Hippocampal formation (tissue), 2 donors: ENCODE data around the gene RNU6-9.
"Not testable (repeated sequence)": the region's sequence is repeated elsewhere in the genome, so short reads cannot be mapped to it uniquely, and the experiment has no call there.

Experiments used
- DNase-seq, 2 donors: peaks; one replicate each; lab custom pipeline; 2025; lab: John Stamatoyannopoulos, UW

RNU6-9 gene

DNA sequence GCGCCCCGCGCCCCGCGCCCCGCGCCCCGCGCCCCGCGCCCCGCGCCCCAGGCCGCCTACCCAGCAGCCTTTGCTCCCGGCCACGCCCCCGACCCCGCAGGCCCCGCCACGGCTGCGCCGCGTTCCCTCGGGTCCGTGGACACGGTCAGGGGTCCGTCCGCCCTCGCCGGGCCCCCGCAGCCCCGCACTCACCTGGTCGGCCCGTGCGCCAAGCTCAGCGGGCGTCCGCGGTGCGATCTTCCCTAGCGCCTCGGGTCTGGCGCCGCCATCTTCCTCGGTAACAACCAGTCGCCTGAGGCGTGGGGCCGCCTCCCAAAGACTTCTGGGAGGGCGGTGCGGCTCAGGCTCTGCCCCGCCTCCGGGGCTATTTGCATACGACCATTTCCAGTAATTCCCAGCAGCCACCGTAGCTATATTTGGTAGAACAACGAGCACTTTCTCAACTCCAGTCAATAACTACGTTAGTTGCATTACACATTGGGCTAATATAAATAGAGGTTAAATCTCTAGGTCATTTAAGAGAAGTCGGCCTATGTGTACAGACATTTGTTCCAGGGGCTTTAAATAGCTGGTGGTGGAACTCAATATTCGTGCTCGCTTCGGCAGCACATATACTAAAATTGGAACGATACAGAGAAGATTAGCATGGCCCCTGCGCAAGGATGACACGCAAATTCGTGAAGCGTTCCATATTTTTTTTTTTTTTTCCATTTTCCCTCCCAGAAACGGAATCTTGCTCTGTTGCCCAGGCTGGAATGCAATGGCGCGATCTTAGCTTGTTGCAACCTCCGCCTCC is at the start of gene RNU6-9, which contains the start of gene MED16:
RNU6-9 (plus strand) TSS at position 591 of the 796 bp plus-strand sequence.
MED16 (minus strand) TSS at position 294 of the 796 bp plus-strand sequence. CDS start 2,056 bp downstream, outside the sequence.
- peak; percentile 78 to 94 for DNase-seq

GRCh38 chr19:843836-844545 is 49.3 kb upstream of the RNU6-9 start:
- no peak for DNase-seq

GRCh38 chr19:844546-844971 is 48.7 kb upstream of the RNU6-9 start:
- DNase-seq = no peak

- DNase-seq = no peak
These were observed 47.4 kb upstream of the RNU6-9 start for GRCh38 chr19:845707-846521.

DNA sequence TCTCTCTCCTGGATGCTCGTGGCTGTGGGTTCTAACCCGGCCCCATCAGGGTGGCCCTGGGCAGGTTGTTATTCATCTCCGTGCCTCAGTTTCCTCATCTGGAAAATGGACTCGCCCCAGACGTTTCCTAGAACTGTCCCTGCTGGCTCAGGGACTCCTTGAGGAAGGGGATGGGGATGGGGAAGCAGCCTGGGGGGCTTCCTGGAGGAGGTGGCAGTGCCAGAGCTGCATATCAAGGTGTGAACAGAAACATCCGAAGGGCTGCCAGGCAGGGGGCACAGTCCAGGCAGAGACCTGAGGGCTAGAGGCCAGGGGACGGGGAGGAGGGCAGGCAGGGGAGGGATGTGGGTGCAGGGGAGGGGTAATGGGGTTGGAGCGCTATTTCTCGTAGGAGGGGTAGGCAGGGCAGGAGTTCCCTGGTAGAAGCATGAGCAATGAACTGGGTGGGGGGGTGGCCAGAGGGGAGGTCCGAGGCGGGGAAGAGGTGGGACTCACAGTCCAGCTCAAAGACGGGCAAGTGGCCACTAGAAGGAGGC is 44.8 kb upstream of the RNU6-9 start:
- DNase-seq = no peak

DNA sequence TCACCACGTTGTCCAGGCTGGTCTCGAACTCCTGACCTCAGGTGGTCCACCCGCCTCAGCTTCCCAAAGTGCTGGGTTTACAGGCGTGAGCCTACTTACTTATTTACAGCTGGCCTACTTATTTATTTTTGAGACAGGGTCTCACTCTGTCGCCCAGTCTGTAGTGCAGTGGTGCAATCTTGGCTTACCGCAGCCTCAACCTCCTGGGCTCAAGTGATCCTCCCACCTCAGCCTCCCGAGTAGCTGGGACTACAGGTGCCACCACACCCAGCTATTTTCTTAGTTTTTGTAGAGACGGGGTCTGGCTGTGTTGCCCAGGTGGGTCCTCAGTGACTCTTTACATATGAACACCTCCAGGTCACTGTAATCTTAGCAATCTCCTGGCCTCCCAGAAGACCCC is 44.1 kb upstream of the RNU6-9 start:
- not testable (repeated sequence) for DNase-seq

GRCh38 chr19:850221-850978 is 42.9 kb upstream of the RNU6-9 start:
- no peak for DNase-seq

DNA sequence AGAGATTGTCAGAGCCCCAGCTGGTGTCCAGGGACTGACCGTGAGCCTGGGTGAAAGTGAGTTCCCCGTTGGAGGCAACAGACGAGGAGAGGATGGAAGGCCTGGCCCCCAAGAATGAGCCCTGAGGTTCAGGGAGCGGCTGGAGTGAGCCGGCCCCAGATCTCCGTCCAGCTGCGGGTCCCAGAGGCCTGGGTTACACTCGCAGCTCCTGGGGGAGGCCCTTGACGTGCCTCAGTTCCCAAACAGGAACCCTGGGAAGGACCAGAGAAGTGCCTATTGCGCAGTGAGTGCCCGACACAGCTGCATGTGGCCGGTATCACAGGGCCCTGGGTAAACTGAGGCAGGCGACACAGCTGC is 42.3 kb upstream of the RNU6-9 start:
- no peak for DNase-seq

DNA sequence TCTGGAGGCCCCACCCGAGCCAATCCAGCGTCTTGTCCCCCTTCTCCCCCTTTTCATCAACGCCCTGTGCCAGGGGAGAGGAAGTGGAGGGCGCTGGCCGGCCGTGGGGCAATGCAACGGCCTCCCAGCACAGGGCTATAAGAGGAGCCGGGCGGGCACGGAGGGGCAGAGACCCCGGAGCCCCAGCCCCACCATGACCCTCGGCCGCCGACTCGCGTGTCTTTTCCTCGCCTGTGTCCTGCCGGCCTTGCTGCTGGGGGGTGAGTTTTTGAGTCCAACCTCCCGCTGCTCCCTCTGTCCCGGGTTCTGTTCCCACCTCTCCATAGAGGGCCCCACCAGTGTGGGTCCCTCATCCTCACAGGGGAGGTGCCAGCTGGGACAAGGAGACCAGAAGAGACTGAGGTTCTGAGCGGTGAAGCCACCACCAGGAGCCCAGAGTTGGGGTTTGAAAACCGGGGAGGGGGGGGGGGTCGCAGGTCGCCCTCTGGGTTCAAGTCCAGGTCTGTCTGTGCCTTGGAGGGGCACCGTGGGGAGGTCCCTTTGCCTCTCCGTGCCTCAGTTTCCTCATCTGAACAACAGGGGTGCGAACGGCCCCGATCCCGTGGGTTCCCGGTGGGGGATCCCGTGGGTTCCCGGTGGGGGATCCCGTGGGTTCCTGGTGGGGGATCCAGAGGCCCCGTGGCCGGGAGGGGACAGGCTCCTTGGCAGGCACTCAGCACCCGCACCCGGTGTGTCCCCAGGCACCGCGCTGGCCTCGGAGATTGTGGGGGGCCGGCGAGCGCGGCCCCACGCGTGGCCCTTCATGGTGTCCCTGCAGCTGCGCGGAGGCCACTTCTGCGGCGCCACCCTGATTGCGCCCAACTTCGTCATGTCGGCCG is 40.9 kb upstream of the RNU6-9 start, which contains the start of gene ELANE:
ELANE (plus strand) TSS at position 168 of the 878 bp plus-strand sequence; CDS start at position 194, 26 bp downstream.
- DNase-seq = no peak

- no peak for DNase-seq
These were observed 40.2 kb upstream of the RNU6-9 start for GRCh38 chr19:853014-853585.

GRCh38 chr19:853614-854220 is 39.6 kb upstream of the RNU6-9 start:
- not testable (repeated sequence) for DNase-seq

DNA sequence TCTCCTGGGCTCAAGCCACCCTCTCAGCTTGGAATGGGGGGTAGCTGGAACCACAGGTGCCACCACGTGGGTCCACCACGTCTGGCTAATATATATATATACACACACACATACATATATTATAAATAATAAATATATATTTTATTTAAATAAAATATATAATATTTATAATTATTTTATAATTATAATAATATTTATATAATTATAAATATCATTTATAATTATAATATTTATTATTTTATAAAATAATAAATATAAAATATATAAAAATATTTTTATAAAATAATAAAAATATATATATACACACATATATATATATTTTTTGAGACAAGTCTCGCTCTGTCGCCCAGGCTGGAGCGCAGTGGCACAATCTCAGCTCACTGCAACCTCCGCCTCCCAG is 38.7 kb upstream of the RNU6-9 start:
- DNase-seq = no peak

DNA sequence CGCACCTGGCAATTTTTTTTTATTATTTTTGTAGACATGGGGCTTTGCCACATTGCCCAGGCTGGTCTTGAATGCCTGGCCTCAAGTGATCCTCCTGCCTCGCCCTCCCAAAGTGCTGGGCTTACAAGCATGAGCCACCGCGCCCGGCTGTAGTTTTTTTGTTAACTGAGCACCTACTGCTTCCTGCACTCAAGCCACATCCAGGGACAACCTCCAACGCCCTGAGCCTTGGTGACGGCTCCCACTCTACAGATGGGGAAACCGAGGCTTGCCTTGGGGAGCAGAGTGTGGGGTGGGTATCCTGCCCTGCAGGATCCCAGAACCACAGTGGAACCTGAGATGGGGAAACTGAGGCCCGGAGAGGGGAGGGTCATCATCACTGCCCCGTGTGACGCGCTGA is 38.1 kb upstream of the RNU6-9 start:
- no peak for DNase-seq

DNA sequence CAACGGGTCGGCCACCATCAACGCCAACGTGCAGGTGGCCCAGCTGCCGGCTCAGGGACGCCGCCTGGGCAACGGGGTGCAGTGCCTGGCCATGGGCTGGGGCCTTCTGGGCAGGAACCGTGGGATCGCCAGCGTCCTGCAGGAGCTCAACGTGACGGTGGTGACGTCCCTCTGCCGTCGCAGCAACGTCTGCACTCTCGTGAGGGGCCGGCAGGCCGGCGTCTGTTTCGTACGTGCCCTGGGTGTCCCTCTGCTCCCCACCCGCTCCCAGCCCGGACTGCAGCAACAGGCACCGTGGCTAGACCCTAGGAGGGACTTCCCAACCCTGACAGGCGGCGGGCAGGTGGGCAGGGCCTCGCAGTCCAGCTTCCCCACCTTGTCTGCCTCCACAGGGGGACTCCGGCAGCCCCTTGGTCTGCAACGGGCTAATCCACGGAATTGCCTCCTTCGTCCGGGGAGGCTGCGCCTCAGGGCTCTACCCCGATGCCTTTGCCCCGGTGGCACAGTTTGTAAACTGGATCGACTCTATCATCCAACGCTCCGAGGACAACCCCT is 37.6 kb upstream of the RNU6-9 start:
- no peak for DNase-seq

- DNase-seq = no peak
These were observed 35.0 kb upstream of the RNU6-9 start for GRCh38 chr19:858284-858683.

- no peak for DNase-seq
These were observed 34.1 kb upstream of the RNU6-9 start, which contains the start of gene CFD for GRCh38 chr19:858868-859843. TSS of gene CFD (plus strand) at chr19:859664. CDS start at chr19:859690, 26 bp downstream.

DNA sequence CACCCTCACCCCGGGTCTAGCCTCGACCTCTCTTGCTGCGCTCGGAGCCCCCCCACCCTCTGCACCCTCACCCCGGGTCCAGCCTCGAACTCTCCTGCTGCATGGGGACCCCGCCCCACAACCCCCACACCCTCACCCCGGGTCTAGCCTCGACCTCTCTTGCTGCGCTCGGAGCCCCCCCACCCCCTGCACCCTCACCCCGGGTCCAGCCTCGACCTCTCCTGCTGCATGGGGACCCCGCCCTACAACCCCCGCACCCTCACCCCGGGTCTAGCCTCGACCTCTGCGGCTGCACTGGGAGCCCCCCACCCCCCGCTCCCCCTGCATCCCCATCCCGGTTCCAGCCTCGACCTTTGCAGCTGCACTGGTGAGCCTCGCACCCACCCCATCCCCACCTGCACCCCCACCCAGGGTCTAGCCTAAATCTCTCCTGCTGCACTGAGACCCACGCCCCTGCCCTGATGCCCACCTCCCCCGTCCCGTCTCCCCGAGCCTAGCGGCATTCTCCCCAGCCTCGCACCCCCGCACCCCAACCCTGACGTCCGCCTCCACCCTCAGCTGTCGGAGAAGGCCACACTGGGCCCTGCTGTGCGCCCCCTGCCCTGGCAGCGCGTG is 32.0 kb upstream of the RNU6-9 start:
- DNase-seq = no peak
